Nephron (organoid): ENCODE results near the gene SPON1.
A peak's percentile ranks its signal among the peaks of the same experiment; 100 is the strongest.

Source experiments
- H3K27ac Mint-ChIP-seq, 3 experiments: 2 replicates each; pipeline ENCODE4 v1.8.0; 2020; ENCODE audit warnings: mixed read lengths in 3 of 3, mild to moderate bottlenecking in 2 of 3, moderate library complexity in 1 of 3
- H3K27me3 Mint-ChIP-seq: 2 replicates; pipeline ENCODE4 v1.8.0; 2021; ENCODE audit warnings: low read depth, mild to moderate bottlenecking, moderate library complexity, mixed read lengths
- H3K36me3 Mint-ChIP-seq: 2 replicates; pipeline ENCODE4 v1.8.0; 2020; ENCODE audit warnings: low read depth, mixed read lengths
- H3K4me1 Mint-ChIP-seq: 2 replicates; pipeline ENCODE4 v1.8.0; 2020; ENCODE audit warnings: mixed read lengths
- H3K4me3 Mint-ChIP-seq, 3 experiments: 2 replicates each; pipeline ENCODE4 v1.8.0; 2020; ENCODE audit warnings: mild to moderate bottlenecking in 3 of 3, mixed read lengths in 3 of 3, moderate library complexity in 2 of 3
- H3K9me3 Mint-ChIP-seq: 2 replicates; pipeline ENCODE4 v1.8.0; 2020; ENCODE audit warnings: mixed read lengths
- TF ChIP-seq, protein P1 (sequence below), 3 experiments: fragments of 200-600 bp; sonication (generic); IDR thresholded peaks; one replicate each; pipeline ENCODE4 v1.5.0; 2021; ENCODE audit warnings: antibody characterized with exemption in 3 of 3; ENCODE audit not compliant: unreplicated experiment in 3 of 3

Gene SPON1

DNA sequence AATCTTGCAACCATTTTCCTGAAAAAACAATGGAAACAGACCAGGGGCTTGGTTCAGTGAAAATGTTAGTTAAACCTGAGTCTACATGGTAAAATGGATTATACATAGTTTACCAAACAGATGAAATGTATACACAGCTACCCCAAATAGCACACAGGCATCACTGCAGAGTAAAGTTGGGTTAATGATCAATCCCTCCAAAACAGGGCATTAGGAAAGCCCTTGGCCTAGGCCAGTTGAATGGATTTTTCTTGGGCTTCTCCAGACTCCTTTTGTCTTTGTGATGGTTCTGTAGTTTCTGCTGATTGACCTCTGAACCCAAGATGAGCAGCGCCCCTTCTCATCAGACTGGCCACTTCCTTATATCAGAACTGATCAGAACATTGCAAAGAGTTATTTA is 222.9 kb downstream of the SPON1 start:
- no peak overlapping the region for H3K4me3 Mint-ChIP-seq
- H3K36me3 Mint-ChIP-seq = no peaks in the 10 kb centered on the region
- no peaks in the 10 kb centered on the region for H3K9me3 Mint-ChIP-seq
- H3K27me3 Mint-ChIP-seq = no peaks in the 10 kb centered on the region
- TF ChIP-seq, protein P1, sequence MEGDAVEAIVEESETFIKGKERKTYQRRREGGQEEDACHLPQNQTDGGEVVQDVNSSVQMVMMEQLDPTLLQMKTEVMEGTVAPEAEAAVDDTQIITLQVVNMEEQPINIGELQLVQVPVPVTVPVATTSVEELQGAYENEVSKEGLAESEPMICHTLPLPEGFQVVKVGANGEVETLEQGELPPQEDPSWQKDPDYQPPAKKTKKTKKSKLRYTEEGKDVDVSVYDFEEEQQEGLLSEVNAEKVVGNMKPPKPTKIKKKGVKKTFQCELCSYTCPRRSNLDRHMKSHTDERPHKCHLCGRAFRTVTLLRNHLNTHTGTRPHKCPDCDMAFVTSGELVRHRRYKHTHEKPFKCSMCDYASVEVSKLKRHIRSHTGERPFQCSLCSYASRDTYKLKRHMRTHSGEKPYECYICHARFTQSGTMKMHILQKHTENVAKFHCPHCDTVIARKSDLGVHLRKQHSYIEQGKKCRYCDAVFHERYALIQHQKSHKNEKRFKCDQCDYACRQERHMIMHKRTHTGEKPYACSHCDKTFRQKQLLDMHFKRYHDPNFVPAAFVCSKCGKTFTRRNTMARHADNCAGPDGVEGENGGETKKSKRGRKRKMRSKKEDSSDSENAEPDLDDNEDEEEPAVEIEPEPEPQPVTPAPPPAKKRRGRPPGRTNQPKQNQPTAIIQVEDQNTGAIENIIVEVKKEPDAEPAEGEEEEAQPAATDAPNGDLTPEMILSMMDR (IDR thresholded peaks at IDR 0.05; ENCODE audit: unreplicated experiment in 3 of 3) = no peak
- H3K27ac Mint-ChIP-seq = peak overlapping the region; percentile 62 to 88 (median 87)
- H3K4me1 Mint-ChIP-seq = peaks cover 40% of the 10 kb centered on the region

- no peaks in the 10 kb centered on the region for H3K36me3 Mint-ChIP-seq
- TF ChIP-seq, protein P1 (IDR thresholded peaks at IDR 0.05; ENCODE audit: unreplicated experiment in 3 of 3) = no peak
- H3K4me1 Mint-ChIP-seq = peaks cover 38% of the 10 kb centered on the region
- no peaks in the 10 kb centered on the region for H3K9me3 Mint-ChIP-seq
- peak overlapping the region; percentile 31 to 88 (median 87) for H3K27ac Mint-ChIP-seq
- peak overlapping the region in 2 of 3 experiments; percentile 0 to 5 for H3K4me3 Mint-ChIP-seq
- H3K27me3 Mint-ChIP-seq = no peaks in the 10 kb centered on the region
Measured at GRCh38 chr11:14186046-14186775, 223.7 kb downstream of the SPON1 start.

- no peaks in the 10 kb centered on the region for H3K9me3 Mint-ChIP-seq
- H3K4me3 Mint-ChIP-seq = no peak overlapping the region
- H3K27me3 Mint-ChIP-seq = no peaks in the 10 kb centered on the region
- H3K36me3 Mint-ChIP-seq = no peaks in the 10 kb centered on the region
- H3K4me1 Mint-ChIP-seq = peaks cover 60% of the 10 kb centered on the region
- H3K27ac Mint-ChIP-seq = peak overlapping the region in 2 of 3 experiments; percentile 99
- TF ChIP-seq, protein P1 (IDR thresholded peaks at IDR 0.05; ENCODE audit: unreplicated experiment in 3 of 3) = no peak
Measured at GRCh38 chr11:14189874-14190273, 227.4 kb downstream of the SPON1 start.

GRCh38 chr11:14190992-14191778 is 228.7 kb downstream of the SPON1 start:
- TF ChIP-seq, protein P1 (IDR thresholded peaks at IDR 0.05; ENCODE audit: unreplicated experiment in 3 of 3) = peak in 1 of 3 experiments; percentile 29
- Mint-ChIP-seq H3K4me1 (peaks cover 53% of the 10 kb centered on the region), H3K27ac (peak overlapping the region; percentile 96 to 99 (median 99)), H3K4me3 (peak overlapping the region in 2 of 3 experiments; percentile 19 to 43), H3K36me3 (no peaks in the 10 kb centered on the region), H3K27me3 (no peaks in the 10 kb centered on the region), H3K9me3 (no peaks in the 10 kb centered on the region)

DNA sequence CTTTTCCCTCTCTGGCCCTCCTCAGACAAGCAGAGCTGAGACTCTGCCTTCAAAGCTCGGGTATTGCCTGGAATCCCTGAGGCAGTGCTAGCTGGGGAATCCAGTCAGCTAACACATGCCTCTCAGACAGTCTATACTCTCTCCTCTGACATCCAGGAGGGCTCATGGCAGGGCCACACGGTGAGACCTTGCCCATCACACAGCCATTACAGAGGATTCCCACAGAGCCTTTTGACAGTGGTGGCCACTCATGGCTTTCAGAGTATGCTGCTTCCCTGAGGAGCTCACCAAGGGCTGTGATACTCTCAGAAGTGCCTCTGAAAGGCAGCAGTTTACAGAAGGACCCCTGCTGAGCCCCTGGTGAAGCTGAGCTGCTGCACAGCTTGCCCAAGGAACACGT is 231.1 kb downstream of the SPON1 start:
- peak overlapping the region in 2 of 3 experiments; percentile 36 to 99 for H3K27ac Mint-ChIP-seq
- H3K4me3 Mint-ChIP-seq = no peak overlapping the region
- no peaks in the 10 kb centered on the region for H3K9me3 Mint-ChIP-seq
- H3K4me1 Mint-ChIP-seq = peaks cover 47% of the 10 kb centered on the region
- H3K36me3 Mint-ChIP-seq = no peaks in the 10 kb centered on the region
- TF ChIP-seq, protein P1 (IDR thresholded peaks at IDR 0.05; ENCODE audit: unreplicated experiment in 3 of 3) = no peak
- no peaks in the 10 kb centered on the region for H3K27me3 Mint-ChIP-seq
